GM19099 (cell line): ENCODE measurements around the gene S100A2.

Source experiments
- POLR2A ChIP-seq: IDR thresholded peaks from 3 replicates; pipeline ENCODE4 v1.6.1; 2011; ENCODE audit warnings: low read depth; ENCODE audit not compliant: insufficient read length; ENCODE audit errors: extremely low read depth

The S100A2 gene

DNA sequence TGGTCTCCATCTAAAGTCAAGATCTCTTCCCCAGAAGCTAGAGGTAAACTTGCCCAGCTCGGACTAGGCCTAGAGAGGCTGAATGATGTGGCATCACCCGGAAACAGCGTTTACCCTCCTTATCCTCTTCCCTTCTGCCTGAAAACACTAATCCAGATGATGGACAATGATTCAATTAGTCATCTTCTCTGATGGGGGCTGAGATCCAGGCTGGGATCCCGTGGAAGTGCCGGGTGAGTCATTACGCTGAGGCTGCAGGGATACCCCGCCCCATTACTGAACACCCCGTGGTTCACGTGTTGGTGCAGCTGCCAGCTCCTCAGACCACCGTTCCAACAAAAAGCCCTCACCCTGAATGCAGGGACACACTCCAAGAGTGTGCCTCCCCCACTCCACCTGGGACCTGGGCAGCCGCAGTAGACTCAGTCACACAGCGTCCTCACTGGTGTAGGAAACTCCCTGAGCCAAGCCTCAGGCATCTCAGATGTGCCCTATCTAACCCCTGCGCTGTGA, 31.9 kb downstream of the S100A2 start:
- TF ChIP-seq POLR2A, result no peak

DNA sequence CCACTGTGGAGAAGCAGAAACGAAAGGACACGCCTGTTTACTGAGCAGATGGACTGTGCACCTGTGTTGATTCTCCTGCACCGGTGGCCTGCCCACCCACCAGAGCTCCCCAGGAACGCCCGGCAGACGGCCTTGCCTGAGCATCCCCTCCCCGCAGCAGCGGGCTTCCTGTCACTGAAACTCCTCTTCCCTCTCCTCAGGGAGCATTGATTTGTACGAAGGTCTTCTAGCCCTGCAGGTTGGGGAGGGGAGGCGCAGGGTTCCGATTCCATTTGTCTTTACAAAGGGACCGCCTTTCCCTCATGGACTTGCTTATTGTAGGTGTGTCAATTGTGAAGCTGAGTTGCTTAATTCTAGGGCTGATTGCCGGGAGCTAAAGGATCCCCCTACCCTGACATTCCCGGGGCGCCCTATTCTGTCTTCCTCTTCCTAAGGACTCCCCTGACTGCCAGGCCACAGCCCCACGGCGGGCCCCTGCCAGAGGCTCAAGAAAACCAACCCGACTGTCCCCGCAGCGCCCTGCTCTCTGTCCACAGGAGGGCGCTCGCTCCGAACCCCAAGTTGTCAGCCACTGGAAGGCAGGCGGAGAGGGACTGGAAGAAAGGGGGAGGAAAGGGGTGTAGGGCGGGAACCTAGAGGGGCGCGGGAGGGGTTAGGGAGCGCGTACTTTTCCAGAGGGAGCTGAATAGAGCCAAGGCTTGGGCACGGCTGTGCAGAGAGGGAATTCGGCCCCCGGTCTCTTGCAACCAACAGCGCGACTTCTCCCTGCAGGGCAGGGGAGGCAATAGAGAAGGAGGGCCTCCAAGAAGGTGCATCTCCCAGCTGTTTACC, 32.7 kb downstream of the S100A2 start:
- no peak for TF ChIP-seq POLR2A

DNA sequence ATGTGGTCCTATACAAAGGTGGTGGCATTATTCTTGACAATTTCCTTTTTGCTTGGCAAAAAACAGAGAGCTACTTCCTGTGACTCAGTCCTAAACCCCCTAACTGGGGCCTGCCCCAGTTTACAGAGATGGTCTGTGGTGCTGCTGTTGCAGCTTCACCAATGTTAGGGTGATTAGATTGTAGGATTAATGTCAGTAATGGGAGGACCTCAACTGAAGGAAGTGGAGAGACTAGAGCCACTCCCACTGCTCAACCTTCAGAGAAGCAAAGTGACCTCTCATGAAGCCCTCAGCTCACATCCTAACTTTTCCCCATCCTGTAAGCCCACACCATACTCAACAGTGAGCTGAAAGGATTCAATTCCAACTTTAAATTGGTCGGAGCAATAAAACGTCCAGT, 33.5 kb downstream of the S100A2 start:
- no peak for TF ChIP-seq POLR2A

DNA sequence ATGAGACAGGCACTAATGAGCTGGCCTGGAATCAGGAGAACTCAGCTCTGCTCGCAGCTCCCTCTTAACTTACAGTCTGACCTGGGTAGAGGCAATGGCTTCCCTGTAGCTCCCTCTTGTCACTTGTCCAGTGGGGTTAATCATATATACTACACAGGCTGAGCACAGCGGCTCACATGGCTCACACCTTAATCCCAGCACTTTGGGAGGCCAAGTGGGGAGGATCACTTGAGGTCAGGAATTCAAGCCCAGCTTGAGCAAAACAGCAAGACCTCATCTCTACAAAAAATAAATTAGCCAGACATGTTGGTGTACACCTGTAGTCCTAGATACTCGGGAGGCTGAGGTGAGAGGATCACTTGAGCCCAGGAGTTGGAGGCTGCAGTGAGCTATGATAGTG, 34.0 kb downstream of the S100A2 start:
- no peak for TF ChIP-seq POLR2A

DNA sequence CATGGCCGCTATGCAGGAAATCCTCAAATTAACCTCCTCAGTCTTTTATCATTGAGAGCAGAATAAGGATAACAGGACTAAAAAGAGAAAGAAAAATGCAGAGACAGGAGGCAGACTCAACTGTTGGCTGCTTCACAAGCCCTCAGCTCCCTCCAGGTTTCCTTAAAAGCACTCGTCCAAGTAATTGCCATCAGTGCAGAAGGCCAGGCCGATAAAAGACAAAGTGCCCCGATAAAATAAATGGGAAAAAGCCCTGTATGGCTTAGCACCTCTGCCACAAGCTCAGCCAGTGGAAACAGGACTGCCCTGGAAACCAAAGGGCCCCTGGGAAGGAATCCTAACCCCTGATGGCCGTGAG, 38.0 kb downstream of the S100A2 start:
- no peak for TF ChIP-seq POLR2A

DNA sequence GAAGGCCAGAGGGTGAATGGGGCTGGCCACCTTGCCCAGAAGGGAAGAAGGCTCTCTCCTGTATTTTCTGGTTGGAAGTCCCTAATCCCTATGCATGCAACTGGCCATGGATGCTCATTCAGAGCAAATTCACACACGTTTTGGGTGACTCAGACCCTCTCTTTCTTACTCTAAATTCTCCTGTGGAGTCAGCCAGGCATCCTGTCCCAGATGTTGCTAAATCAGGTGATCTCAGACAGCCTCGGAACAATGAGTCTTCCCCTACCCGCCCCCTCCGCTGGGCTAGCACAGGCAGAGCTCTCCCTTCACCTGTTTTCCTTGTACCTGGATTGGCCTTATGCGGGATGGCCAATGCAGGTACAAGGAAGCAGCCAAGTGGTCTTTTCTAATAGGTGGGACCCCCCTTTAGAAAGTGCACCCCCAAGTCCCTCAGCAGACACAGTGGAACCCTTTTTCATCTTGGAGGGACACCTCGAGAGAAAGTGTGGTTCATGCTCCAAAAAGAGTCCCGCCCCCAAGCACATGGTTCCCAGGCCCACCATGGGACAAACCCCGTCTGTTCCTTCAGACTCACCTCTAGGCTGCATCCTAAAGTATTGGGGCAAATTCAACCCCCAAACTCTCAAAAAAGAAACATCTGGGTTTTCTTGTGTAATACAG, 38.5 kb downstream of the S100A2 start:
- TF ChIP-seq POLR2A, result no peak

DNA sequence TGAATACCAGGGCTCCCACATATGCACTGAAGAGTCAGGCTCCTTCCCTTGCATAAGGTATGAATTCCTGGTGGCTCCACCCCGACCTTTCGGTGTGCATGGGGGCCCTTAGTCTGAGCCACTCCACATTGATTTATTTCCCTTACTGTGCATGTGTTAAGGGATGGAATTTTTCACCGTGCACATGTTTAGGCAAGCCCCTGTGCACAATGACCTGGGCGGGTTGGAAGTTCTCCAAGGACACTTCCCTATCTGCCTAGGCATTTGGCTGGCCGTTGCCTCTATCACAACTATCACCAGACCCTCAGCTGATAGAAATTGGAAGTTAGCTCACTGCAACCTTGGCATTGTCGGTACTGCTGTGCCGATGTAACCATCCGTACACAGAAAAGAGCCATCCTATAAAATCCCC, 39.5 kb downstream of the S100A2 start:
- TF ChIP-seq POLR2A, result no peak

DNA sequence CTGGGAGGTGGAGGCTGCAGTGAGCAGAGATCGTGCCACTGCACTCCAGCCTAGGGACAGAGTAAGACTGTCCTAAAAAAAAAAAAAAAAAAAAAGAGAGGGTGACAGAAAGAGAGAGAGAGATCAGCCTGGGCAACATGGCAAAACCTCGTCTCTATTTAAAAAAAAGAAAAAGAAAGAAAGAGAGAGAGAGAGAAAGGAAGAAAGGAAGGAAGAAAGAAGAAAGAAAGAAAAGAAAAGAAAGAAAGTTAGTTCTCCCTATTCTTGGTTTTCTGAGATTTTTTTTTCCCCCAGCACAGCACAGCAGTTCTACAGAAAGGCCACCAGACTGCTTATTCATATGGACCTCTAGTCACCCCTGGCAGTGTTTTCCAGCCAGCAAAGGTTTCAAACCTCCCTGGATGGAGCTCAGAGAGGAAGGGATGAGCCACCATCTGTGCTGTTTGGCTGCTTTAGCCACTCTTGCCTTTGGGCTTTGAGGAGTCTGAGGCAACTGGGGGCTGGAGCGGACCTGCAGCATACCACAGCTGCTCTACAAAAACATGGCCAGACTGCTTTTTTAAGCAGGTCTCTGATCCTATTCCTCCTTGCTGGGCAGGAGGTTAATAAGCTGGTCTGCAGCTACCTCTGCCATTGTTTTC, 40.4 kb downstream of the S100A2 start:
- TF ChIP-seq POLR2A, result no peak

DNA sequence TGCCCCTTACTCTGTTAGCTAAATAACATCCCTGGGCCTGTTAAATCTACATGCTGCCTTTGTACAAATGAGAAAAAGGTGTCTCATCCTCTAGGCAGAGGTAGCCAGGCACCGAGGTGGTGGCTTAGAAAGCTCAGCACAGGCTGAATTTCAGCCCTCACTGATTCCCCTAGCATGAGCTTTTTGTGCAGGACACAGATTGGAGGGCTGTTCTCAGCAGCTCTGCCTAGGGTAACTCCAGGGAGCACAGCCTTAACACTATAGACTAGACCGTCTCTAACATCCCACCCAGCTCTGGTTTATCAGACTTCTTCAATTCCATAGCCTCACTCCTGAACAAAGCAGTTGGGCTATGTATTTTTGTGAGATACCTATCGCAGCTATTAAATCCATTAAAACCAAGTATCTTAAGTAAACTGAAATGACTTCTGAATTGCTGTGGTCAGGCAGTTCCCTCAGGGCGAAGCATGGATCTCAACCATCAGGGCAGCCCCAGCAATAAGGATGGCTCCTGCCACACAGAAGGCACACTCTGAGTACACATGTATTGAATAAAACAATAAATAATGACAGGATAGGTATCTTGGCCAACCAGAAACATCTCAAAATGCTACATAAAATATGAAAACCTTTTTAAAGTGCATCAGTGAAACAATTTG, 44.7 kb downstream of the S100A2 start:
- TF ChIP-seq POLR2A, result no peak

DNA sequence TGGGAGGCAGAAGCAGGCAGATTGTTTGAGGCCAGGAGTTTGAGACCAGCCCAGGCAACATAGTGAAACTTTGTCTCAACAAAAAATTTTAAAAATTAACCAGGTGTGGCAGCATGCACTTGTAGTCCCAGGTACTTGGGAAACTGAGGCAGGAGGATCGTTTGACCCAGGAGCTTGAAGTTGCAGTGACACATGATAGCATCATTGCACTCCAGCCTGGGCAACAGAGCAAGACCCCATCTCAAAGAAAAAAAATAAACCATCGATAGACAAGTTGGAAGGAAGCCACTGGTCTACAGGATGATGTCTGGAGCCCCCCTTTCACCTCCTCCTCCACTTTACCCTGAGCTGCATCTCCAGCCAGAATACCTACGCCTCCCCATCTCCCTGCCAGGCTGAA, 46.4 kb downstream of the S100A2 start:
- TF ChIP-seq POLR2A, result no peak

DNA sequence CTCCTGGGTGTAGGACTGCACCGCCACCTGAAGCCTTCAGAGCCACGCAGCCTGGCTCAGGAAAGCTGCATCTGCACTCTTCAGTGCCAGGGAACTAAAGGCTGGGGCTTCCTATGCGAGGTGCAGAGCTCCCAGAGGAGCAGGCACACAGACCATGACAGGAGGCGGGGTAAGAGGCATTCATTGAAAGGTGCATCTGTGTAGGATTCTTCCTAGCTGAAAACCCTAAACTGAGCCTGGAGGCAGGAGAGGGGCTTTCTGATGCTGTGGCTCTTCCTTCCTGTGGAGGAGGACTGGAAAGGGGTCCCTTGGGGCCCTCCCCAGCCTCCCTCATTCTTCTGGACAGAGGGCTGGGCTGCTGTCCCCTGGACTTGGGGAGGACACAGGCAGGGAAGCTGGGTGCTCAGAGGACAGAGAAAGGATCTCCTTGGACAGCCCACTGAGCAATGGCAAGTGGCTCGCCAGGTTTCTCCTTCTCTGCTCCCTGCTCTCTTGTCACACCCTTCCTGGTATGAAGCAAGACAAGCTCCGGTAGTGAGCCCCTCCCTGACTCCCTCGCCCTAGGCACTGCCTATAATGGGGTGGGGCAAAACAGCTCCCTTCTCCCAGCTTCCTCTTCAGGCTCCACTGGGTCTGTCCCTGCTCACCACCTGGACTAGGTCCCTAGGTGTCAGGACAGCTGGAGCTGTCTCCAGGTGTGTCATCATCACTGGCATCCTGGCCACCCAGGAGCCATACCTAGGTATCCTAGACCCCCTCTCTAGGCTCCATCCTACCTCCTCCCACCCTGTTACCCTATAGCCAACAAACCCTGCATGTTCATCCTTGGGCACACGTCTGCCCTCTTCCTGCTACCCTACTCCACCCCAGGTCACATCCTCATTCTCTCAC, 49.9 kb downstream of the S100A2 start:
- TF ChIP-seq POLR2A, result no peak

DNA sequence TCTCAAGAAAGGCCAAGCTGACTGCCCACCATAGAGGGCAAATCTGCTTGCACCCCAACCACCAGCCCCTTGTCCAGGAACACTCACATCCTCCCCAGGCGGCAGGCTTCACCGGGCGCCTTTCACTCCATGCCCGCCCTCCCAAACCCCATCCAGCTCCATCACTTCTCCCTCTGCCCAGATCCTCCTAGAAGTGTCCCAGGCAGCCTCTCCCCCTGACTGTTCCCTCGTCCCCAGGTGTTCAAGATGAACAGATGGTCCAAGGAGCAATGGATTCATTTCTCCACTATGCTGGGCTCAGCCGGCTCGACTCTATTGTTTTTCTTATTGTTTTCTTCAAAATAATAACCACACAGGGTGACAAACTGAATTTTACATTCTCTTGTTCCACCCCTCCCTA, 52.0 kb downstream of the S100A2 start:
- no peak for TF ChIP-seq POLR2A

DNA sequence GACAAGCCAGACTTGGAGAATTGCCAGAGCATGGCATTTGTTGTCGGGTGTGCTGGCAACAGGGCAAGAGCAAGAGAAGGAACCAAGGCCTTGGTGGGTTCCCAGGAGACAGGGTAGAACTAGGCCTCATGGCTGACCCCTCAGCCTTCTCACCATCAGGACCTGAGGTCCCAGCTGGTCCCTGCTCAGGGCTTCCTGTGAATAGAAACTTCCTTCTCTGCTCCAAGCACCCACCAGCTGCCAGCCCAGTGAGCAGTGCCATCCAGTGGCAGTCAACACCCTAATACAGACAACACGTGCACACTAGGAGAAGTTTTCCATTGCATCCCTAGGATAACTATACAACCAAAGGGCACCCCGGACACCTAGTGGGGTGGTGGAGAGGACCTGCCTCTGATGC, 52.6 kb downstream of the S100A2 start:
- TF ChIP-seq POLR2A, result no peak
